ENCODE data around the gene SDF4.

SDF4 gene

GRCh38 chr1:1226566-1227362 is 5.0 kb downstream of the SDF4 start:
- DNase-seq = no peak

- DNase-seq = no peak
These were observed 5.9 kb downstream of the SDF4 start for GRCh38 chr1:1225913-1226312.

- DNase-seq = no peak
These were observed 6.5 kb downstream of the SDF4 start for GRCh38 chr1:1225238-1225845.

- no peak for DNase-seq
These were observed 7.9 kb downstream of the SDF4 start for GRCh38 chr1:1223891-1224290.

- no peak for DNase-seq
These were observed 8.5 kb downstream of the SDF4 start for GRCh38 chr1:1223321-1223720.

GRCh38 chr1:1222575-1223225 is 9.1 kb downstream of the SDF4 start:
- DNase-seq = no peak

- no peak for DNase-seq
These were observed 9.8 kb downstream of the SDF4 start for GRCh38 chr1:1221887-1222574.

- no peak for DNase-seq
These were observed 11.6 kb downstream of the SDF4 start for GRCh38 chr1:1220197-1220596.

- peak; percentile 71 for DNase-seq
These were observed 12.5 kb downstream of the SDF4 start for GRCh38 chr1:1219341-1219740.

- no peak for DNase-seq
These were observed 13.1 kb downstream of the SDF4 start for GRCh38 chr1:1218524-1219200.

GRCh38 chr1:1217621-1218523 is 13.9 kb downstream of the SDF4 start:
- peak; percentile 73 for DNase-seq

- peak; percentile 60 for DNase-seq
These were observed 14.8 kb downstream of the SDF4 start for GRCh38 chr1:1216770-1217620.

GRCh38 chr1:1215881-1216605 is 15.8 kb downstream of the SDF4 start:
- no peak for DNase-seq

- DNase-seq = no peak
These were observed 16.6 kb downstream of the SDF4 start for GRCh38 chr1:1215080-1215676.

- peak; percentile 67 for DNase-seq
These were observed 18.2 kb downstream of the SDF4 start, which contains the start of gene TNFRSF4 for GRCh38 chr1:1213345-1214265. Gene TNFRSF4 (minus strand): TSS chr1:1214153. CDS start chr1:1214127, 26 bp downstream.

- DNase-seq = peak; percentile 74
These were observed 18.9 kb downstream of the SDF4 start for GRCh38 chr1:1212780-1213344.

GRCh38 chr1:1211541-1212441 is 20.0 kb downstream of the SDF4 start:
- no peak for DNase-seq

All from stimulated activated CD8-positive, alpha-beta memory T cell treated with anti-CD3 and anti-CD28 coated beads, Interleukin-4, amount 100 ng/mL, for 48 hours (primary cell).